IPS-NIHi7 (cell line): ENCODE measurements around the gene CACHD1.

Source experiments
- DNase-seq: peaks from one replicate; pipeline ENCODE4 v3.0.0; 2012; ENCODE audit warnings: mixed read lengths; ENCODE audit errors: extremely low spot score

CACHD1 gene

GRCh38 chr1:64469977-64470664 lies at the start of gene CACHD1:
CACHD1 (plus strand) TSS chr1:64470129; CDS start chr1:64470745, 616 bp downstream.
- peak; percentile 85 for DNase-seq

GRCh38 chr1:64421377-64421776 lies 48.6 kb upstream of the CACHD1 start:
- DNase-seq, result no peak

GRCh38 chr1:64423526-64423925 lies 46.4 kb upstream of the CACHD1 start:
- DNase-seq, result no peak

DNA sequence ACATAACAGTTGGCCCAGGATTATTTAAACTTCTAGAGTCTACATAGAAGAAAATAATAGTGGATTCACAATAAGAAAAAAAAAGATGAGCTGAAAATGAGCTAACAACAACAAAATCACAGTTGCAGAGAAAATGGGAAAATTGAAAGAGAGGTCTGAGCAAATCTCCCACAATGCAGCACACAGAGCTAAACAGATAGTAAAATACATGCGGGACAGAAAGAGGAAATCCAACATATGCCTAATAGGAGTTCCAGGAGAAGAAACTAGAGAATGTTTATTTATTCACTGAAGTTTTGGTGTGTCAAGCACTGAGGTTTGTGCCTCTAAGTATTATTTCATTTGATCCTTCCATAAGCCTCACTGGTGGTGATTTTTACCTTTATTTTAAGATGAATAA lies 45.5 kb upstream of the CACHD1 start:
- DNase-seq, result no peak

- DNase-seq, result no peak
Measured at GRCh38 chr1:64425521-64425920, 44.4 kb upstream of the CACHD1 start.

DNA sequence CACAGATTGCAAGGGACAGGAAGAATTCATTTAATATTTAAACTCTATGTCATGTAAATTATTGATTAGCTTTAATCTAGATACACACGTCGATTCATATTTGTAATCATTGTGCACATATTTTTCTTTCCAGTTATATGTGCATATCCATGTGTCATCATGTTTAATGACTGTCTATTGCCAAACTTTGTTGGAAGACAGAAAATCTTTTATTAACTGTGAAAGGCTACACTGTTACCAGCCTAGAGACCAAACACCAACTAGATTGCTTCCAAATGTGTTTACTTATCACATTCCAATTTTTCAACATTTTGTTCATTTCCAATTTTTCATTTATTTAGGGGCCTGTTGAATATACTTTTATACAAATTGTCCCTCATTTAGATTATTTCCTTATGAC lies 43.2 kb upstream of the CACHD1 start:
- no peak for DNase-seq

GRCh38 chr1:64427879-64428278 lies 42.0 kb upstream of the CACHD1 start:
- DNase-seq, result no peak

DNA sequence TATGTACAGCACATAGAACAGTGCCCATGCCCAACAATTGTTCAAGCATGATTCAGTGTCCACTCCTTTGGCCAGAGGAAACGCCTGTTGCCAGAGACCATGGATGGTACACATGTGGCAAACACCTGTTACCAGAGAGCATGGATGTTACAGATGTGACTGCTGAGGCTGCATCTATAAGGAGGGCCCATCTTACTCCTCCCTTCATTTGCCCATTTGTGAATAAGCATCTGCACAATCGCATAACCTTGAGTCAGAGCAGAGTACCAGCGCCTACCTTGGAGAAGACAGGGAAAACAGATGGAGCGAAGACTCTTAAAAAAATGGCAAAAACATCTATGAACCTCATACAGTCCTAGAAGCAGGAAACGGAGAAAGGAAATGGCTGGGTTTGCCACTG lies 36.6 kb upstream of the CACHD1 start:
- DNase-seq, result no peak

DNA sequence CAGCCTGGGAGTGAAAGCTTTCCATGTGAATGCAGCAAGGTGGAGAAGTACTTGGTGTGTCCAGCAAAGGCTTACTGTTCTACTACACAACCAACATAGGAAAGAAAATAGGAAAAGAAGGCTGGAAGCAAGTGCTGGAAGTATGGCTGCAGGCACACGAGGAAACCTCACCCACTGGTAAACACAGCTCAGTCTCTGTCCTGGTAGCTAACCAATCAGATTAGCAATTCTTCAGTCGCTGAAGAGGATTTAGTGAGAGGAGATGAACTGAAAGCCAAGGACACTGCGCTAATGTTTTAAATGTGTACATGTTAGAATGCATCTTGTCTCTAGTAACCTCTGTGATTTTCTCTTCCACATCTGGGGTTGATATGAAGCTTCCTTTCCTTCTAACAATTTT lies 36.2 kb upstream of the CACHD1 start:
- no peak for DNase-seq

- DNase-seq, result no peak
Measured at GRCh38 chr1:64435000-64435399, 34.9 kb upstream of the CACHD1 start.

- DNase-seq, result no peak
Measured at GRCh38 chr1:64437453-64437852, 32.5 kb upstream of the CACHD1 start.

- no peak for DNase-seq
Measured at GRCh38 chr1:64440183-64440826, 29.6 kb upstream of the CACHD1 start.

- no peak for DNase-seq
Measured at GRCh38 chr1:64451440-64451839, 18.5 kb upstream of the CACHD1 start.

GRCh38 chr1:64453688-64454087 lies 16.2 kb upstream of the CACHD1 start:
- no peak for DNase-seq

GRCh38 chr1:64458915-64459314 lies 11.0 kb upstream of the CACHD1 start:
- no peak for DNase-seq

- no peak for DNase-seq
Measured at GRCh38 chr1:64459743-64460142, 10.2 kb upstream of the CACHD1 start.

GRCh38 chr1:64466033-64466432 lies 3.9 kb upstream of the CACHD1 start:
- no peak for DNase-seq

DNA sequence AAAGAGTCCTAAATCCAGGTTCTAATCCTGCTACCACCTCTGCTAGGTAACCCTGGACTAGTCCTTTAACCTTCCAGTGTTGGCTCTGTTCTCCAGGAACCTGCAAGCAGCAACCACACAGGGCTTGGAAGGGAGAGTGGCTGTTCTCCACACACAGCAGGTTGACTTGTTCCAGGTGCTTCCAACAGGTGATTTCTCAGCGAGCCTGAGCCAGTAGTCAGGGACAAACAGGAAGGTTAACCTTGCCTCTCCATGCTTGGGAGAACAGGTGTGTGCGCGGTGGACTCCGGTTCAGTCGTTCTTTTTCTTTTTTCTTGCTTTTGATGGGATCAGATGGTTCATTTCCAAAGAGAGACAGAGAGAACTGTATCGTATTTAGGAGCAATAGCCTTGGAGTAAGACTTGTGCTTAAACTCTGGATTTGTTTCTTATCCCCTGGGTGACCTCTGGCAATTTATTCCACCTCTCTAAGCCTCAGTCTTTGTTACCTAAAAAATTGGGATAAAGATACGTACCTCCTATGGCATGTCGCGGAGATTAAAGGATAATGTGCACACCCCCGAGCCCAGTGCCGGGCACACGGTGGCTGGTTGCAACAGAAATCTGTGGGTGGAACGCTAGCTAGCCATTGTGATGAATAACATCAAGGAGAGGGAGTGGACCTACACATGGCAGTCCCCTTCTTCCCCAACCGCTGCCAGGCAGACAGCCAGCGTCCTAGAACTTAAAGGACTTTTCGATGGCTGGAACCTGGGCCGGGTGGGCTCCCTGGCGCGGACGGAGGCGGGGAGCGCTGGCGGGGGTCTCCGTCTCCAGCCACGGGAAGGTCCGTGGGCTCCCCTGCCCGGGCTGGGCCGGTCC lies 583 bp upstream of the CACHD1 start:
- DNase-seq, result peak; percentile 51

DNA sequence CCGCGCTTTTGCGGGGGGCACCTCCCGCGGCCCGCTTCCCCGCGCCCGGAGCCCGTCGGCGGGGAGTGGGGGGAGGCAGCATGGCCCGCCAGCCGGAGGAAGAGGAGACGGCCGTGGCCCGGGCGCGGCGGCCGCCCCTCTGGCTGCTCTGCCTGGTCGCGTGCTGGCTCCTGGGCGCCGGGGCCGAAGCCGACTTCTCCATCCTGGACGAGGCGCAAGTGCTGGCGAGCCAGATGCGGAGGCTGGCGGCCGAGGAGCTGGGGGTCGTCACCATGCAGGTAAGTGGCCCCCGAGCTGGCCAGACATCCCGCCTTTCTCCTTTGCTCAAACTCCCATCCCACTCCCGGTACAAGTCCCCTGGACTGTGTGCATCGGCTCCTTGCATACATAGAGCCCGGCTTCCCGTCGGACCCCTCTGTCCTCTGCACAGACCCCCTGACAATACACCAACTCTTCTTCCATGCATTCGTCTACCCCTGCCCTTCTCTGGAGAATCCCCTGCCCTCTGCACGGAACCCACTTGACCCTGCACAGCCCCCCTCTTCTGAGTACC lies 812 bp downstream of the CACHD1 start:
- peak; percentile 32 for DNase-seq

- peak; percentile 35 for DNase-seq
Measured at GRCh38 chr1:64471218-64472039, 1.5 kb downstream of the CACHD1 start.

DNA sequence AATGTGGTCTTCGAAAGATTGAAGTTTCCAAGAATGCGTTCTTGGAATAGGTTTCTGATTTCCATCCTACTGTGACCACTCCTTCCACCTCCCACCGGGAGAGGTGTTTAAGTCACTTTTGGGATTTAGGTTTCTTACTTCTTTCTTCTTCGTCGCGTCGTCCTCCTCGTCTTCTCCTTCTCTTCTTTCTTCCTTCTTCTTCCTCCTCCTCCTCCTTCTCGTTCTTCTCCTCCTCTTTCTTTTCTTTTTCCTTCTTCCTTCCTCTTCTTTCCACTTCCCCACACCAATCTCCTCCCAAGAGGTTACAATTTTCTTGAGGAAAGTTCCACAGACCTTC lies 2.1 kb downstream of the CACHD1 start:
- DNase-seq, result no peak

- DNase-seq, result peak; percentile 77
Measured at GRCh38 chr1:64472805-64473204, 2.9 kb downstream of the CACHD1 start.
